ENCODE results near the gene CHCHD1. TPM values are rescaled to one million over a fixed set of nuclear protein-coding genes. Genes with fewer than 3 reads are reported as not detected.

CHCHD1 gene
- polyA plus RNA-seq, 2 donors = 53.5 to 63.5 TPM

GRCh38 chr10:73763343-73763742 lies 18.5 kb upstream of the CHCHD1 start:
- no peaks in the 10 kb centered on the region for H3K9me3 ChIP-seq (ENCODE audit: control insufficient read depth in 2 of 2, insufficient read depth in 1 of 2, low read depth in 1 of 2, low read length in 1 of 2)
- peak overlapping the region in 1 of 2 donors; percentile 38 for H3K27ac ChIP-seq (ENCODE audit: low read depth in 2 of 2, low read length in 1 of 2)
- peaks cover 38 to 55% of the 10 kb centered on the region in 2 donors for H3K36me3 ChIP-seq (ENCODE audit: control insufficient read depth in 2 of 2, insufficient read depth in 2 of 2, low read length in 1 of 2)
- no peaks in the 10 kb centered on the region for H3K27me3 ChIP-seq (ENCODE audit: control insufficient read depth in 1 of 2, insufficient read depth in 2 of 2, low read length in 2 of 2)
- no peaks in the 10 kb centered on the region for H3K4me1 ChIP-seq (ENCODE audit: control insufficient read depth in 2 of 2, insufficient read depth in 2 of 2, low read length in 1 of 2)
- 81 to 87% methylated on average over 2 of the region's 2 CpGs for WGBS, 2 donors
- H3K4me3 ChIP-seq (ENCODE audit: low read depth in 1 of 2, low read length in 2 of 2) = no peak overlapping the region

- Histone ChIP-seq H3K27ac (ENCODE audit: low read depth in 2 of 2, low read length in 1 of 2) (no peak overlapping the region), H3K27me3 (ENCODE audit: control insufficient read depth in 1 of 2, insufficient read depth in 2 of 2, low read length in 2 of 2) (no peaks in the 10 kb centered on the region), H3K4me3 (ENCODE audit: low read depth in 1 of 2, low read length in 2 of 2) (no peak overlapping the region), H3K4me1 (ENCODE audit: control insufficient read depth in 2 of 2, insufficient read depth in 2 of 2, low read length in 1 of 2) (no peaks in the 10 kb centered on the region), H3K9me3 (ENCODE audit: control insufficient read depth in 2 of 2, insufficient read depth in 1 of 2, low read depth in 1 of 2, low read length in 1 of 2) (no peaks in the 10 kb centered on the region), H3K36me3 (ENCODE audit: control insufficient read depth in 2 of 2, insufficient read depth in 2 of 2, low read length in 1 of 2) (peaks cover 42 to 60% of the 10 kb centered on the region in 2 donors)
- WGBS, 2 donors = 95% methylated on average over 6 of the region's 6 CpGs
Measured at GRCh38 chr10:73765066-73765465, 16.8 kb upstream of the CHCHD1 start.

DNA sequence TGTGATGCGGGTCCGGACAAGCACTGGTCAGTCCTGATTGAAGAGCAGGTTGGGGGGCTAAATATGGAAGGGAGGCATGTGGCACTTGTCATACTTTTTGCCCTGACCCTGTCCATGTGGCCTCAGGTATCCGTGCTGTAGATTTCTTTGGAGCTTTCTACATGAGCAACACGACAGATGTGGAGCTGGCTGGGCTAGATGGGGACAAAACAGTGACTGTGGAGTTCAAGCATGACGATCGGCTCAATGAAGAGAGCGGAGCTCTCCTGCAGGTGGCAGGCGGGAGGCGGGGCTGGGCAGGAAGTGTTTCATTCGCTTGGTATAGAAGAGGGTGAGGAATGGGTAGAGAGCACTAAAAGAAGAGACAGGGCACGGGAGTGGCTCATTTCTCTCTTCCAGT lies 13.0 kb upstream of the CHCHD1 start:
- Histone ChIP-seq H3K4me1 (ENCODE audit: control insufficient read depth in 2 of 2, insufficient read depth in 2 of 2, low read length in 1 of 2) (peaks cover 0 to 5% of the 10 kb centered on the region in 2 donors), H3K9me3 (ENCODE audit: control insufficient read depth in 2 of 2, insufficient read depth in 1 of 2, low read depth in 1 of 2, low read length in 1 of 2) (no peaks in the 10 kb centered on the region), H3K27me3 (ENCODE audit: control insufficient read depth in 1 of 2, insufficient read depth in 2 of 2, low read length in 2 of 2) (no peaks in the 10 kb centered on the region), H3K4me3 (ENCODE audit: low read depth in 1 of 2, low read length in 2 of 2) (no peak overlapping the region), H3K27ac (ENCODE audit: low read depth in 2 of 2, low read length in 1 of 2) (peak overlapping the region in 1 of 2 donors; percentile 46), H3K36me3 (ENCODE audit: control insufficient read depth in 2 of 2, insufficient read depth in 2 of 2, low read length in 1 of 2) (peaks cover 27 to 44% of the 10 kb centered on the region in 2 donors)
- 79 to 80% methylated on average over 11 of the region's 11 CpGs for WGBS, 2 donors

GRCh38 chr10:73769396-73769795 lies 12.5 kb upstream of the CHCHD1 start:
- Histone ChIP-seq H3K27me3 (ENCODE audit: control insufficient read depth in 1 of 2, insufficient read depth in 2 of 2, low read length in 2 of 2) (no peaks in the 10 kb centered on the region), H3K9me3 (ENCODE audit: control insufficient read depth in 2 of 2, insufficient read depth in 1 of 2, low read depth in 1 of 2, low read length in 1 of 2) (no peaks in the 10 kb centered on the region), H3K36me3 (ENCODE audit: control insufficient read depth in 2 of 2, insufficient read depth in 2 of 2, low read length in 1 of 2) (peaks cover 26 to 42% of the 10 kb centered on the region in 2 donors), H3K4me1 (ENCODE audit: control insufficient read depth in 2 of 2, insufficient read depth in 2 of 2, low read length in 1 of 2) (peaks cover 0 to 5% of the 10 kb centered on the region in 2 donors), H3K4me3 (ENCODE audit: low read depth in 1 of 2, low read length in 2 of 2) (no peak overlapping the region), H3K27ac (ENCODE audit: low read depth in 2 of 2, low read length in 1 of 2) (peak overlapping the region in 1 of 2 donors; percentile 46)
- 91 to 93% methylated on average over 5 of the region's 5 CpGs for WGBS, 2 donors

DNA sequence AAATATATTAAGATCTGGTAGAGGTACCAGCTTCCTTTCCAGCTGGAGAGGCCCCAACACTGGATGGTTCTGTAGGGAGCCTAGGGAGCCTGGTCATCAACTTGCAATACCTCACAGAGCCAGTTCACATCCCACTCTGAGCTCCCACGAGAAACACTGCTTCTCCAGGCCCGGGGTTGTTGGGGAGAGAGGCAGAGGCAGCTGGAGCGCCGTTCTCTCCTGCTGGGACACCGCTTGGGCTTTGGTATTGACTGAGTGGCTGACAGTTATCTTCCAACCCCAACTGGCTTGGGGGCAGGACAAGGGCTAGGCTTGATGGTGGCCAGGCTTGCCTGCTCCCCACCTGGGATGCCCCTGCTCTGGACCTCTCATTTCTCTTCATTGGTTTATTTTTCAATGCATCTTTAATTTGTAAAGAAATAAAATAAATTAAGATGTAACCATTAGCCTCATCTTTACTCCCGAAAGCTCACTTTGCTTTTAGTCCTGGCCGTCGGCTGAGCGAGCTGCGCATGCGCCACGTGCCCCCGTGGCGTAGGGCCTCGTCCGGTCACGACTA lies 10.0 kb upstream of the CHCHD1 start:
- peaks cover 0 to 5% of the 10 kb centered on the region in 2 donors for H3K4me1 ChIP-seq (ENCODE audit: control insufficient read depth in 2 of 2, insufficient read depth in 2 of 2, low read length in 1 of 2)
- no peaks in the 10 kb centered on the region for H3K27me3 ChIP-seq (ENCODE audit: control insufficient read depth in 1 of 2, insufficient read depth in 2 of 2, low read length in 2 of 2)
- 16 to 17% methylated on average over 17 of the region's 17 CpGs for WGBS, 2 donors
- H3K36me3 ChIP-seq (ENCODE audit: control insufficient read depth in 2 of 2, insufficient read depth in 2 of 2, low read length in 1 of 2) = peaks cover 16 to 30% of the 10 kb centered on the region in 2 donors
- H3K27ac ChIP-seq (ENCODE audit: low read depth in 2 of 2, low read length in 1 of 2) = peak overlapping the region; percentile 95 to 98
- H3K9me3 ChIP-seq (ENCODE audit: control insufficient read depth in 2 of 2, insufficient read depth in 1 of 2, low read depth in 1 of 2, low read length in 1 of 2) = no peaks in the 10 kb centered on the region
- peak overlapping the region; percentile 55 to 85 for H3K4me3 ChIP-seq (ENCODE audit: low read depth in 1 of 2, low read length in 2 of 2)

DNA sequence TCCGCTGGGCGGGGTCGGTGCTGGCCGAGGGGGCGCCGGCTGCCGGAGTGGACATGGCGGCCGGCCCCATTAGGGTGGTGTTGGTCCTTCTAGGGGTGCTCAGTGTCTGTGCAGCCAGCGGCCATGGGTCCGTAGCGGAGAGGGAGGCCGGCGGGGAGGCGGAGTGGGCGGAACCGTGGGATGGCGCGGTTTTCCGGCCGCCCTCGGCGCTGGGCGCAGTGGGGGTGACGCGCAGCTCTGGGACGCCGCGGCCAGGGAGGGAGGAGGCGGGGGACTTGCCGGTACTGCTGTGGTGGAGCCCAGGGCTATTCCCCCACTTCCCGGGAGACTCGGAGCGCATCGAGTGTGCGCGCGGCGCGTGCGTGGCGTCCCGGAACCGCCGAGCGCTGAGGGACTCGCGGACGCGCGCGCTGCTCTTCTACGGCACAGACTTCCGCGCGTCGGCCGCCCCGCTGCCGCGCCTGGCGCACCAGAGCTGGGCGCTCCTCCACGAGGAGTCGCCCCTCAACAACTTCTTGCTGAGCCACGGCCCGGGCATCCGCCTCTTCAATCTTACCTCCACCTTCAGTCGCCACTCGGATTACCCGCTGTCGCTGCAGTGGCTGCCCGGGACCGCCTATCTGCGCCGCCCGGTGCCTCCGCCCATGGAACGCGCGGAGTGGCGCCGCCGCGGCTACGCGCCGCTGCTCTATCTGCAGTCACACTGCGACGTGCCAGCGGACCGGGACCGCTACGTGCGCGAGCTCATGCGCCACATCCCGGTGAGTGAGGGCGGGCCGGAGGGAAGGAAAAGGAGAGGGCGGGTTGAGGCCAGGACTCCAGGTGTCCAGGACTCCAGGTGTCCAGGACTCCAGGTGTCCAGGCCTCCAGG lies 9.3 kb upstream of the CHCHD1 start:
- WGBS, 2 donors = 0% methylated on average over 76 to 101 of the region's 101 CpGs
- Histone ChIP-seq H3K36me3 (ENCODE audit: control insufficient read depth in 2 of 2, insufficient read depth in 2 of 2, low read length in 1 of 2) (peaks cover 12 to 26% of the 10 kb centered on the region in 2 donors), H3K4me1 (ENCODE audit: control insufficient read depth in 2 of 2, insufficient read depth in 2 of 2, low read length in 1 of 2) (peaks cover 0 to 5% of the 10 kb centered on the region in 2 donors)

DNA sequence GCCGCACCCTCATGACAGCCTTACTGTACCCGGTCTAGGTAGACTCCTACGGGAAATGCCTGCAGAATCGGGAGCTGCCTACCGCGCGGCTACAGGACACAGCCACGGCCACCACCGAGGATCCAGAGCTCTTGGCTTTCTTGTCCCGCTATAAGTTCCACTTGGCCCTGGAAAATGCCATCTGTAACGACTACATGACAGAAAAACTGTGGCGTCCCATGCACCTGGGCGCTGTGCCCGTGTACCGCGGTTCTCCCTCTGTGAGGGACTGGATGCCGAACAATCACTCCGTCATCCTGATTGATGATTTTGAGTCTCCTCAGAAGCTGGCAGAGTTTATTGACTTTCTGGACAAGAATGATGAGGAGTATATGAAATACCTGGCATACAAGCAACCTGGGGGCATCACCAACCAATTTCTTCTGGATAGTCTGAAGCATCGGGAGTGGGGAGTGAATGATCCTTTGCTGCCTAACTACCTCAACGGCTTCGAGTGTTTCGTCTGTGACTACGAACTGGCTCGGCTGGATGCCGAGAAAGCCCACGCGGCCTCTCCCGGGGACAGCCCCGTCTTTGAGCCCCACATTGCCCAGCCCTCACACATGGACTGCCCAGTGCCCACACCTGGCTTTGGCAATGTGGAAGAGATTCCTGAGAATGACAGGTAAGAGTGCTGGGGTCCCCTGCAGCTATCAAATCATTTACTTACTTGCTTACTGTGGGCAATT lies 8.5 kb upstream of the CHCHD1 start:
- H3K27ac ChIP-seq (ENCODE audit: low read depth in 2 of 2, low read length in 1 of 2) = peak overlapping the region; percentile 95 to 98
- H3K4me1 ChIP-seq (ENCODE audit: control insufficient read depth in 2 of 2, insufficient read depth in 2 of 2, low read length in 1 of 2) = peaks cover 0 to 5% of the 10 kb centered on the region in 2 donors
- no peaks in the 10 kb centered on the region for H3K9me3 ChIP-seq (ENCODE audit: control insufficient read depth in 2 of 2, insufficient read depth in 1 of 2, low read depth in 1 of 2, low read length in 1 of 2)
- peaks cover 12 to 24% of the 10 kb centered on the region in 2 donors for H3K36me3 ChIP-seq (ENCODE audit: control insufficient read depth in 2 of 2, insufficient read depth in 2 of 2, low read length in 1 of 2)
- WGBS, 2 donors = 1 to 3% methylated on average over 29 of the region's 29 CpGs
- H3K27me3 ChIP-seq (ENCODE audit: control insufficient read depth in 1 of 2, insufficient read depth in 2 of 2, low read length in 2 of 2) = no peaks in the 10 kb centered on the region
- peak overlapping the region; percentile 55 to 85 for H3K4me3 ChIP-seq (ENCODE audit: low read depth in 1 of 2, low read length in 2 of 2)

More for the DNA sequence above, 9.3 kb upstream of the CHCHD1 start:
- Histone ChIP-seq H3K27ac (ENCODE audit: low read depth in 2 of 2, low read length in 1 of 2) (peak overlapping the region; percentile 95 to 98), H3K27me3 (ENCODE audit: control insufficient read depth in 1 of 2, insufficient read depth in 2 of 2, low read length in 2 of 2) (no peaks in the 10 kb centered on the region), H3K4me3 (ENCODE audit: low read depth in 1 of 2, low read length in 2 of 2) (peak overlapping the region; percentile 55 to 85), H3K9me3 (ENCODE audit: control insufficient read depth in 2 of 2, insufficient read depth in 1 of 2, low read depth in 1 of 2, low read length in 1 of 2) (no peaks in the 10 kb centered on the region)

- WGBS, 2 donors = 29 to 38% methylated on average over 5 of the region's 5 CpGs
- Histone ChIP-seq H3K27me3 (ENCODE audit: control insufficient read depth in 1 of 2, insufficient read depth in 2 of 2, low read length in 2 of 2) (no peaks in the 10 kb centered on the region), H3K9me3 (ENCODE audit: control insufficient read depth in 2 of 2, insufficient read depth in 1 of 2, low read depth in 1 of 2, low read length in 1 of 2) (no peaks in the 10 kb centered on the region), H3K4me1 (ENCODE audit: control insufficient read depth in 2 of 2, insufficient read depth in 2 of 2, low read length in 1 of 2) (peaks cover 0 to 5% of the 10 kb centered on the region in 2 donors), H3K27ac (ENCODE audit: low read depth in 2 of 2, low read length in 1 of 2) (peak overlapping the region in 1 of 2 donors; percentile 50), H3K4me3 (ENCODE audit: low read depth in 1 of 2, low read length in 2 of 2) (peak overlapping the region; percentile 24 to 55), H3K36me3 (ENCODE audit: control insufficient read depth in 2 of 2, insufficient read depth in 2 of 2, low read length in 1 of 2) (peaks cover 6 to 13% of the 10 kb centered on the region in 2 donors)
Measured at GRCh38 chr10:73774637-73775036, 7.2 kb upstream of the CHCHD1 start.

GRCh38 chr10:73779018-73779417 lies 2.8 kb upstream of the CHCHD1 start:
- Histone ChIP-seq H3K4me1 (ENCODE audit: control insufficient read depth in 2 of 2, insufficient read depth in 2 of 2, low read length in 1 of 2) (no peaks in the 10 kb centered on the region), H3K9me3 (ENCODE audit: control insufficient read depth in 2 of 2, insufficient read depth in 1 of 2, low read depth in 1 of 2, low read length in 1 of 2) (no peaks in the 10 kb centered on the region), H3K27me3 (ENCODE audit: control insufficient read depth in 1 of 2, insufficient read depth in 2 of 2, low read length in 2 of 2) (no peaks in the 10 kb centered on the region), H3K4me3 (ENCODE audit: low read depth in 1 of 2, low read length in 2 of 2) (no peak overlapping the region), H3K36me3 (ENCODE audit: control insufficient read depth in 2 of 2, insufficient read depth in 2 of 2, low read length in 1 of 2) (peaks cover 4 to 6% of the 10 kb centered on the region in 2 donors), H3K27ac (ENCODE audit: low read depth in 2 of 2, low read length in 1 of 2) (no peak overlapping the region)
- 89 to 93% methylated on average over 5 of the region's 5 CpGs for WGBS, 2 donors

Data from esophagus (tissue), 2 donors.